Caco-2 (cell line): ENCODE data around the gene MEGF11. TPM values are rescaled to one million over a fixed set of nuclear protein-coding genes. Genes with fewer than 3 reads are reported as not detected.

Source experiments
- BruUV-seq: library from RNA; stranded (reverse); fragments of 400-500 nt; replicated peaks from 2 replicates; lab custom pipeline; 2021; lab: Mats Ljungman, UMichigan
- CTCF ChIA-PET: fragments of 300-600 bp; sonication (Branson Sonifier 250); formaldehyde crosslinking; loops from one replicate; lab custom pipeline; 2022; ENCODE audit warnings: antibody characterized with exemption; lab: Charles Lee
- POLR2A ChIA-PET: fragments of 300-600 bp; sonication (Branson Sonifier 250); formaldehyde crosslinking; loops from one replicate; lab custom pipeline; 2022; ENCODE audit warnings: antibody characterized with exemption; lab: Charles Lee
- DNase-seq, 2 experiments: peaks; one replicate each; pipeline versions ENCODE4 v3.0.0 to v3.0.0-alpha.2; 2020 to 2022
- H3K27me3 ChIP-seq: replicated peaks from 2 replicates; pipeline ENCODE4 v1.6.0; 2011; ENCODE audit warnings: low read length; ENCODE audit not compliant: control insufficient read depth, insufficient read depth
- H3K36me3 ChIP-seq: 2 replicates; pipeline ENCODE4 v1.5.1; 2011; ENCODE audit warnings: low read length; ENCODE audit not compliant: control insufficient read depth, insufficient read depth
- H3K4me1 ChIP-seq: fragments of 250-450 bp; sonication (Bioruptor Pico); 2 replicates; pipeline ENCODE4 v1.5.1; 2020; ENCODE audit warnings: mild to moderate bottlenecking
- H3K4me3 ChIP-seq: 2 replicates; pipeline ENCODE4 v1.5.1; 2011; ENCODE audit warnings: low read depth, mild to moderate bottlenecking, control low read depth, low read length
- H3K9me3 ChIP-seq: fragments of 250-450 bp; sonication (Bioruptor Pico); 2 replicates; pipeline ENCODE4 v1.5.1; 2020; ENCODE audit warnings: mild to moderate bottlenecking, moderate library complexity
- H3K27ac Mint-ChIP-seq: one replicate; pipeline ENCODE4 v1.8.0; 2022; ENCODE audit warnings: mixed read lengths; ENCODE audit not compliant: unreplicated experiment
- H3K27me3 Mint-ChIP-seq: one replicate; pipeline ENCODE4 v1.8.0; 2022; ENCODE audit warnings: mixed read lengths; ENCODE audit not compliant: insufficient read depth, unreplicated experiment
- H3K36me3 Mint-ChIP-seq: one replicate; pipeline ENCODE4 v1.8.0; 2022; ENCODE audit warnings: mild to moderate bottlenecking, mixed read lengths; ENCODE audit not compliant: insufficient read depth, unreplicated experiment
- H3K4me1 Mint-ChIP-seq: one replicate; pipeline ENCODE4 v1.8.0; 2022; ENCODE audit warnings: low read depth, mixed read lengths; ENCODE audit not compliant: unreplicated experiment
- H3K4me3 Mint-ChIP-seq: one replicate; pipeline ENCODE4 v1.8.0; 2022; ENCODE audit warnings: mild to moderate bottlenecking, moderate library complexity, mixed read lengths; ENCODE audit not compliant: unreplicated experiment
- H3K9me3 Mint-ChIP-seq: one replicate; pipeline ENCODE4 v1.8.0; 2022; ENCODE audit warnings: mixed read lengths; ENCODE audit not compliant: unreplicated experiment
- CTCF ChIP-seq, 2 experiments: fragments of 200-600 bp in 1 of 2; IDR thresholded peaks; 1 replicate in 1 of 2; 2 replicates in 1 of 2; pipeline versions ENCODE4 v1.5.1 to v1.8.0; 2011 to 2022; ENCODE audit warnings: antibody characterized with exemption in 1 of 2, control low read depth in 1 of 2, inconsistent platforms in 1 of 2, low read depth in 1 of 2, low read length in 1 of 2, mild to moderate bottlenecking in 1 of 2, moderate library complexity in 1 of 2; ENCODE audit not compliant: insufficient read depth in 1 of 2, severe bottlenecking in 1 of 2, unreplicated experiment in 1 of 2
- intact Hi-C: fragments of 100-400 bp; cut with micrococcal nuclease; formaldehyde crosslinking; loops from one replicate; pipeline ENCODE4 v1.10.0; 2022; ENCODE audit not compliant: unreplicated experiment
- total RNA-seq: library from RNA; stranded (reverse); gene quantifications from 2 replicates; pipeline ENCODE4 v1.2.3, GENCODE V29; 2022

MEGF11 gene
- total RNA-seq, 1 experiment from 2014 or later = 0.66 TPM

GRCh38 chr15:65952391-65953053 lies 301.0 kb downstream of the MEGF11 start:
- ChIA-PET CTCF (interaction anchor here (0.6 kb wide), 1 partner anchor 281 kb away, joined by 5 read pairs; no protein-coding TSS in a partner anchor), POLR2A (no interaction called here)
- no peak overlapping the region for H3K27ac Mint-ChIP-seq
- no peaks in the 10 kb centered on the region for H3K36me3 Mint-ChIP-seq
- no peaks in the 10 kb centered on the region for H3K9me3 Mint-ChIP-seq
- Histone ChIP-seq H3K27me3 (no peaks in the 10 kb centered on the region), H3K4me3 (no peak overlapping the region), H3K36me3 (no peaks in the 10 kb centered on the region), H3K4me1 (no peaks in the 10 kb centered on the region), H3K9me3 (no peaks in the 10 kb centered on the region)
- no TSS peak for BruUV-seq
- no peaks in the 10 kb centered on the region for H3K27me3 Mint-ChIP-seq
- DNase-seq = peak; percentile 50 to 65
- no peak for TF ChIP-seq CTCF (IDR thresholded peaks at IDR 0.05; ENCODE audit: insufficient read depth in 1 of 2, low read depth in 1 of 2, low read length in 1 of 2, severe bottlenecking in 1 of 2, unreplicated experiment in 1 of 2)
- intact Hi-C loops = no loop called here
- no peaks in the 10 kb centered on the region for H3K4me1 Mint-ChIP-seq
- no peak overlapping the region for H3K4me3 Mint-ChIP-seq

GRCh38 chr15:65951007-65951406 lies 302.5 kb downstream of the MEGF11 start:
- Mint-ChIP-seq H3K9me3 (no peaks in the 10 kb centered on the region), H3K4me3 (no peak overlapping the region), H3K27me3 (no peaks in the 10 kb centered on the region), H3K36me3 (no peaks in the 10 kb centered on the region), H3K27ac (no peak overlapping the region), H3K4me1 (no peaks in the 10 kb centered on the region)
- H3K9me3 ChIP-seq = no peaks in the 10 kb centered on the region
- CTCF ChIA-PET = no interaction called here
- H3K4me3 ChIP-seq = no peak overlapping the region
- intact Hi-C loops = no loop called here
- POLR2A ChIA-PET = no interaction called here
- TF ChIP-seq CTCF (IDR thresholded peaks at IDR 0.05; ENCODE audit: insufficient read depth in 1 of 2, low read depth in 1 of 2, low read length in 1 of 2, severe bottlenecking in 1 of 2, unreplicated experiment in 1 of 2) = no peak
- H3K36me3 ChIP-seq = no peaks in the 10 kb centered on the region
- H3K4me1 ChIP-seq = no peaks in the 10 kb centered on the region
- DNase-seq = no peak
- BruUV-seq = no TSS peak
- no peaks in the 10 kb centered on the region for H3K27me3 ChIP-seq

GRCh38 chr15:65949491-65949890 lies 304.1 kb downstream of the MEGF11 start:
- no peaks in the 10 kb centered on the region for H3K27me3 Mint-ChIP-seq
- no peak for TF ChIP-seq CTCF (IDR thresholded peaks at IDR 0.05; ENCODE audit: insufficient read depth in 1 of 2, low read depth in 1 of 2, low read length in 1 of 2, severe bottlenecking in 1 of 2, unreplicated experiment in 1 of 2)
- H3K4me3 Mint-ChIP-seq = no peak overlapping the region
- H3K4me1 Mint-ChIP-seq = no peaks in the 10 kb centered on the region
- Histone ChIP-seq H3K4me1 (no peaks in the 10 kb centered on the region), H3K27me3 (no peaks in the 10 kb centered on the region), H3K4me3 (no peak overlapping the region), H3K36me3 (no peaks in the 10 kb centered on the region), H3K9me3 (no peaks in the 10 kb centered on the region)
- H3K36me3 Mint-ChIP-seq = no peaks in the 10 kb centered on the region
- DNase-seq = no peak
- no TSS peak for BruUV-seq
- no peak overlapping the region for H3K27ac Mint-ChIP-seq
- ChIA-PET POLR2A (no interaction called here), CTCF (no interaction called here)
- no peaks in the 10 kb centered on the region for H3K9me3 Mint-ChIP-seq
- intact Hi-C loops = no loop called here
